Measurements from ENCODE around the gene CROCC.

GRCh38 chr1:16900751-16901150 lies 21.0 kb upstream of the CROCC start:
- TF ChIP-seq CTCF (IDR thresholded peaks at IDR 0.05) (peak; percentile 13), EZH2 (IDR thresholded peaks at IDR 0.05) (no peak)

All from neural progenitor cell (in vitro differentiated cells).